HCT116 (cell line): Measurements from ENCODE around the gene AHCTF1. TPM values are rescaled to one million over a fixed set of nuclear protein-coding genes. Genes with fewer than 3 reads are reported as not detected.

Experiments
- ATAC-seq: fragments of 200-7000 bp; cut with Tn5 transposase; 2 replicates; pipeline ENCODE4 v1.9.1; 2020; ENCODE audit warnings: mild to moderate bottlenecking, moderate library complexity
- BruUV-seq: library from RNA; stranded (reverse); fragments of 400-500 nt; replicated peaks from 2 replicates; lab custom pipeline; 2021; lab: Mats Ljungman, UMichigan
- CTCF ChIA-PET: fragments of 300-600 bp; sonication (Branson Sonifier 250); formaldehyde crosslinking; loops from one replicate; lab custom pipeline; 2021; ENCODE audit warnings: antibody characterized with exemption; lab: Charles Lee
- POLR2A ChIA-PET: fragments of 300-600, 350-600 bp; sonication (Branson Sonifier 250); formaldehyde crosslinking; loops from one replicate; lab custom pipeline; 2021; ENCODE audit warnings: antibody characterized with exemption; lab: Charles Lee
- RAD21 ChIA-PET, 2 experiments: fragments of 300-600 bp; sonication (Branson Sonifier 250); formaldehyde crosslinking; loops; one replicate each; lab custom pipeline; 2023; ENCODE audit warnings: low total read pairs in 2 of 2; ENCODE audit not compliant: uncharacterized antibody in 2 of 2, unreplicated experiment in 2 of 2, low non-redundant PET in 1 of 2; lab: Charles Lee
- DNase-seq: peaks from one replicate; pipeline ENCODE4 v3.0.0-alpha.2; 2010; ENCODE audit warnings: low read depth, low spot score
- H2AFZ ChIP-seq: fragments of 200-600 bp; shearing (Covaris generic), sonication (generic); 2 replicates; pipeline ENCODE4 v1.6.1; 2017; ENCODE audit warnings: low read depth, mixed run types, mixed read lengths, antibody characterized with exemption, low read length; ENCODE audit not compliant: poor library complexity, severe bottlenecking
- H3K27ac ChIP-seq: 2 replicates; pipeline ENCODE4 v1.5.1; 2012; ENCODE audit warnings: low read depth, low read length
- H3K27me3 ChIP-seq: fragments of 200-600 bp; sonication (generic); 2 replicates; pipeline ENCODE4 v1.6.1; 2016; ENCODE audit warnings: mixed run types, low read length, mixed read lengths; ENCODE audit not compliant: insufficient read depth
- H3K36me3 ChIP-seq, 2 experiments: fragments of 200-500 bp in 1 of 2; fragments of 200-600 bp in 1 of 2; sonication (Bioruptor generic) in 1 of 2; sonication (generic) in 1 of 2; 2 replicates each; pipeline versions ENCODE4 v1.5.1 to v1.6.1; 2014 to 2016; ENCODE audit warnings: low read length in 2 of 2, inconsistent platforms in 1 of 2, mixed read lengths in 1 of 2, mixed run types in 1 of 2; ENCODE audit not compliant: insufficient read depth in 2 of 2, control insufficient read depth in 1 of 2
- H3K4me1 ChIP-seq, 2 experiments: fragments of 200-600 bp in 1 of 2; sonication (generic) in 1 of 2; 2 replicates each; pipeline versions ENCODE4 v1.5.1 to v1.6.1; 2012 to 2017; ENCODE audit warnings: low read length in 2 of 2, inconsistent platforms in 1 of 2, mild to moderate bottlenecking in 1 of 2, mixed read lengths in 1 of 2, mixed run types in 1 of 2, moderate library complexity in 1 of 2; ENCODE audit not compliant: insufficient read depth in 2 of 2, control insufficient read depth in 1 of 2
- H3K4me2 ChIP-seq: fragments of 200-600 bp; sonication (generic); 2 replicates; pipeline ENCODE4 v1.6.1; 2017; ENCODE audit warnings: mixed run types, low read length, mixed read lengths
- H3K4me3 ChIP-seq, 2 experiments: fragments of 200-600 bp in 1 of 2; sonication (generic) in 1 of 2; replicated peaks in 1 of 2; 2 replicates each; pipeline ENCODE4 v1.5.1; 2011 to 2016; ENCODE audit warnings: low read length in 2 of 2, control low read depth in 1 of 2, low read depth in 1 of 2, mild to moderate bottlenecking in 1 of 2, mixed read lengths in 1 of 2, mixed run types in 1 of 2
- H3K79me2 ChIP-seq: fragments of 200-600 bp; sonication (generic); 2 replicates; pipeline ENCODE4 v1.6.1; 2017; ENCODE audit warnings: mild to moderate bottlenecking, mixed run types, low read length, moderate library complexity, mixed read lengths; ENCODE audit not compliant: insufficient read depth
- H3K9ac ChIP-seq: fragments of 200-600 bp; sonication (generic); 2 replicates; pipeline ENCODE4 v1.6.1; 2016; ENCODE audit warnings: low read length, mixed read lengths
- H3K9me2 ChIP-seq: fragments of 200-600 bp; sonication (generic), shearing (Covaris generic); 2 replicates; pipeline ENCODE4 v1.6.1; 2017; ENCODE audit warnings: mixed run types, mild to moderate bottlenecking, moderate library complexity; ENCODE audit not compliant: insufficient read depth
- H3K9me3 ChIP-seq, 2 experiments: fragments of 200-500 bp in 1 of 2; fragments of 200-600 bp in 1 of 2; sonication (Bioruptor generic) in 1 of 2; sonication (generic) in 1 of 2; 2 replicates each; pipeline ENCODE4 v1.6.1; 2014 to 2017; ENCODE audit warnings: low read length in 2 of 2, mixed read lengths in 2 of 2, inconsistent platforms in 1 of 2, low read depth in 1 of 2, mild to moderate bottlenecking in 1 of 2, mixed run types in 1 of 2, moderate library complexity in 1 of 2; ENCODE audit not compliant: control insufficient read depth in 1 of 2, insufficient read depth in 1 of 2
- H4K20me1 ChIP-seq: fragments of 200-600 bp; sonication (generic), shearing (Covaris generic); 2 replicates; pipeline ENCODE4 v1.6.1; 2017; ENCODE audit warnings: mixed run types, mild to moderate bottlenecking, moderate library complexity; ENCODE audit not compliant: insufficient read depth
- JUND ChIP-seq: IDR thresholded peaks from 2 replicates; pipeline ENCODE4 v1.6.1; 2012
- RAD21 ChIP-seq: IDR thresholded peaks from 2 replicates; pipeline ENCODE4 v1.6.1; 2012; ENCODE audit warnings: low read depth, mild to moderate bottlenecking
- SP1 ChIP-seq: IDR thresholded peaks from 2 replicates; pipeline ENCODE4 v1.6.1; 2012; ENCODE audit warnings: low read depth
- TCF7L2 ChIP-seq: IDR thresholded peaks from 2 replicates; pipeline ENCODE4 v1.7.0; 2011; ENCODE audit warnings: borderline replicate concordance, inconsistent platforms; ENCODE audit not compliant: insufficient read depth, insufficient read length; ENCODE audit errors: extremely low read depth
- YY1 ChIP-seq: IDR thresholded peaks from 2 replicates; pipeline ENCODE4 v1.6.1; 2011; ENCODE audit warnings: low read length, low read depth, moderate library complexity, mild to moderate bottlenecking; ENCODE audit not compliant: insufficient replicate concordance; ENCODE audit errors: extremely low read depth
- ZNF274 ChIP-seq: fragments of 200-500 bp; sonication (Bioruptor generic); IDR thresholded peaks from 2 replicates; pipeline ENCODE4 v1.6.1; 2014; ENCODE audit warnings: mild to moderate bottlenecking, low read depth, low read length, inconsistent platforms
- intact Hi-C: fragments of 100-400 bp; cut with micrococcal nuclease; formaldehyde crosslinking; loops from 2 replicates; pipeline ENCODE4 v1.10.0; 2022
- total RNA-seq: library from RNA; stranded (reverse); gene quantifications from one replicate; pipeline ENCODE4 v1.2.1, GENCODE V29; 2021; ENCODE audit not compliant: unreplicated experiment
- TF ChIP-seq, protein P1 (sequence below), 3 experiments: fragments of 200-600 bp in 1 of 3; sonication (generic) in 1 of 3; IDR thresholded peaks in 2 of 3; conservative IDR thresholded peaks in 1 of 3; 2 replicates each; pipeline ENCODE4 v1.5.1; 2012 to 2017; ENCODE audit warnings: low read depth in 2 of 3, low read length in 2 of 3, antibody characterized with exemption in 1 of 3, borderline replicate concordance in 1 of 3, control low read depth in 1 of 3, mild to moderate bottlenecking in 1 of 3, mixed read lengths in 1 of 3, mixed run types in 1 of 3, moderate library complexity in 1 of 3; ENCODE audit not compliant: insufficient read depth in 1 of 3

The AHCTF1 gene
- total RNA-seq, 1 experiment from 2014 or later, result 56.2 TPM

DNA sequence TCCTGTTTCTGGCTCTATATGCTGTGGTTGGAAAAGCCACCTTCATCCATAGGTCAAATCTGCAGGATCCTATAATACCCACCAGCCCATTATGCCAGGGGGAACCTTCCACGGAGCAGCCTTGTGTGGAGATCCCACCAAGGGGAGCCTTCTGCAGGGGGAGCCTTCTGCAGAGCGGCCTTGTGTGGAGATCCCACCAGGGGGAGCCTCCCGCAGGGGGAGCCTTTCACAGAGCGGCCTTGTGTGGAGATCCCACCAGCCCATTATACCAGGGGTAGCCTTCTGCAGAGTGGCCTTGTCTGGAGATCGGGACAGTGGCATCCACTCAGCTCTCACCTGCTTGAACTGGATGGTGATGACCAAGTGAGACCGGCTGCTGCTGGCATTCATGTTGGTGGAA, 122.3 kb downstream of the AHCTF1 start:
- POLR2A ChIA-PET, result no interaction called here
- Histone ChIP-seq H3K27ac (no peak overlapping the region), H3K79me2 (no peaks in the 10 kb centered on the region), H3K4me1 (no peaks in the 10 kb centered on the region), H3K4me3 (no peak overlapping the region), H3K27me3 (no peaks in the 10 kb centered on the region), H2AFZ (no peak overlapping the region), H3K36me3 (no peaks in the 10 kb centered on the region), H4K20me1 (no peaks in the 10 kb centered on the region), H3K9ac (no peak overlapping the region), H3K9me2 (no peaks in the 10 kb centered on the region), H3K9me3 (no peaks in the 10 kb centered on the region), H3K4me2 (no peak overlapping the region)
- no TSS peak for BruUV-seq
- peak; percentile 75 for ATAC-seq
- CTCF ChIA-PET, result no interaction called here
- RAD21 ChIA-PET, result no interaction called here
- intact Hi-C loops, result loop anchor here (10.0 kb wide), 1 partner anchor 265 kb away; the partner anchor contains the start of gene ZNF670
- no peak for DNase-seq
- TF ChIP-seq, protein P1, sequence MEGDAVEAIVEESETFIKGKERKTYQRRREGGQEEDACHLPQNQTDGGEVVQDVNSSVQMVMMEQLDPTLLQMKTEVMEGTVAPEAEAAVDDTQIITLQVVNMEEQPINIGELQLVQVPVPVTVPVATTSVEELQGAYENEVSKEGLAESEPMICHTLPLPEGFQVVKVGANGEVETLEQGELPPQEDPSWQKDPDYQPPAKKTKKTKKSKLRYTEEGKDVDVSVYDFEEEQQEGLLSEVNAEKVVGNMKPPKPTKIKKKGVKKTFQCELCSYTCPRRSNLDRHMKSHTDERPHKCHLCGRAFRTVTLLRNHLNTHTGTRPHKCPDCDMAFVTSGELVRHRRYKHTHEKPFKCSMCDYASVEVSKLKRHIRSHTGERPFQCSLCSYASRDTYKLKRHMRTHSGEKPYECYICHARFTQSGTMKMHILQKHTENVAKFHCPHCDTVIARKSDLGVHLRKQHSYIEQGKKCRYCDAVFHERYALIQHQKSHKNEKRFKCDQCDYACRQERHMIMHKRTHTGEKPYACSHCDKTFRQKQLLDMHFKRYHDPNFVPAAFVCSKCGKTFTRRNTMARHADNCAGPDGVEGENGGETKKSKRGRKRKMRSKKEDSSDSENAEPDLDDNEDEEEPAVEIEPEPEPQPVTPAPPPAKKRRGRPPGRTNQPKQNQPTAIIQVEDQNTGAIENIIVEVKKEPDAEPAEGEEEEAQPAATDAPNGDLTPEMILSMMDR (IDR thresholded peaks at IDR 0.05 in 2 of 3, conservative IDR thresholded peaks at IDR 0.05 in 1 of 3; ENCODE audit: borderline replicate concordance in 1 of 3, insufficient read depth in 1 of 3, low read depth in 2 of 3, low read length in 2 of 3), result peak in 2 of 3 experiments; percentile 21 to 28; a peak in 2 of 6 replicates
- no peak for TF ChIP-seq JUND
- TF ChIP-seq RAD21, result peak; percentile 14; the same call in 1 of the 2 replicates

DNA sequence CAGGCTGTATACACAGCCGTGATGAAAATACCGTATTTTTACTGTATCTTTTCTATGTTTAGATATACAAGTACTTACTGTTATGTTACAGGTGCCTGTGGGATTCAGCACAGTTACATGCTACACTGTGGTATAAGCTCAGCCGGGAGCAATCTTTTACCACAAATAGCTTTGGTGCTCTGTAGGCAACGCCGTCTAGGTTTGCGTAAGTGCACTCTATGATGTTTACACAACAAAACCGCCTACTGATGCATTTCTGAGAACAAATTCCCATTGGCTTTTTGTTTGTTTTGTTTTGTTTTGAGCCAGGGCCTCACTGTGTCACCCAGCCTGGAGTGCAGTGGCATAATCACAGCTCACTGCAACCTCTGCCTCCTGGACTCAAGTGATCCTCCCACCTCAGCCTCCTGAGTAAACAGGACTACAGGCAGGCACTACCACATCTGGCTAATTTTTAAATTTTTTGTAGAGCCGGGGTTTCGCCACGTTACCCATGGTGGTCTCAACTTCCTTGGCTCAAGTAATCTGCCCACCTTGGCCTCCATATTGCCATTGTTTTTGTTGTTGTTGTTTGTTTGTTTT, 126.5 kb downstream of the AHCTF1 start:
- ChIA-PET RAD21 (no interaction called here), CTCF (no interaction called here), POLR2A (no interaction called here)
- Histone ChIP-seq H3K4me3 (no peak overlapping the region), H3K27me3 (no peaks in the 10 kb centered on the region), H3K79me2 (no peaks in the 10 kb centered on the region), H2AFZ (no peak overlapping the region), H3K4me1 (no peaks in the 10 kb centered on the region), H3K4me2 (no peak overlapping the region), H3K36me3 (no peaks in the 10 kb centered on the region), H3K9me2 (no peaks in the 10 kb centered on the region), H3K9me3 (no peaks in the 10 kb centered on the region), H4K20me1 (no peaks in the 10 kb centered on the region), H3K27ac (no peak overlapping the region), H3K9ac (no peak overlapping the region)
- TF ChIP-seq YY1 (no peak), TCF7L2 (no peak), SP1 (no peak), ZNF274 (no peak)
- intact Hi-C loops, result loop anchor here (10.0 kb wide), 1 partner anchor 270 kb away; the partner anchor contains the start of gene ZNF670
- no TSS peak for BruUV-seq
- ATAC-seq (no peak), DNase-seq (no peak)
